Erythroblast (primary cell): ENCODE measurements around the gene IL1RAPL1.

Experiments used
- GATA1 ChIP-seq: IDR thresholded peaks from 2 replicates; pipeline ENCODE4 v1.6.1; 2011; ENCODE audit warnings: low read depth, mild to moderate bottlenecking, control low read depth, low read length, moderate library complexity
- POLR2A ChIP-seq: IDR thresholded peaks from 2 replicates; pipeline ENCODE4 v1.6.1; 2011; ENCODE audit warnings: mild to moderate bottlenecking, low read length

- TF ChIP-seq POLR2A (no peak), GATA1 (no peak)
These were observed 495.3 kb downstream of the IL1RAPL1 start for GRCh38 chrX:29082558-29082957.
